Cerebellar nuclear complex (tissue), 1 donor: ENCODE measurements around the gene FAM124A.

Source experiments
- DNase-seq, 2 experiments: peaks; one replicate each; lab custom pipeline; 2025; lab: John Stamatoyannopoulos, UW

Gene FAM124A

GRCh38 chr13:51308781-51309180, 86.6 kb downstream of the FAM124A start:
- no peak for DNase-seq

GRCh38 chr13:51311231-51311630, 89.0 kb downstream of the FAM124A start:
- DNase-seq: no peak

DNA sequence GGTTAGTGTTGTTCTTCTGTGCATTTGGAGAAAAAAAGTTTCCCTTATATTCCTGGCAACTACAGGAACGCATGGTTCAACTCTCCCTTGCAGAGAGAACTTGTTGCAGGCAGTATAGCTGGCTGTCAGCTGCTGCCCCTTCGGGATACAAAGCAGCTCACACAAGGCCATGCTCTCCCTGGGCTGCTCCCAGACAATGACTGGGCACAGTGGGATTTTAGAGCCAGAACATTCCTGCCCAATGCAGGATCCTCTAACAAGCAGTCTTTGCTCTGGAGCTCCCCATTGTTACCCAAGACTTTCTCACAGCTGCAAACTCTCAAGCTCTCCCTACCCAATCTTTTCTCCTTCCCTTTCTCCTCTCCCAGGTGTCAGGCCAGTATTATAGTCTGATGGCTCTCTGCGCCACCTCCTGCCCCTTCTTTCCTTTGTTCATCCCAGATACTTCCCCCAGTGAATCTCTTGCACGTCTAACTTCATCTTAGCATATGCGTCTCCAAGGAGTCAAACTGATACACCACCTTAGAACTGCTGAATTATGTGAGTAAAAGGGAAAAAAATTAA, 89.8 kb downstream of the FAM124A start:
- no peak for DNase-seq

DNA sequence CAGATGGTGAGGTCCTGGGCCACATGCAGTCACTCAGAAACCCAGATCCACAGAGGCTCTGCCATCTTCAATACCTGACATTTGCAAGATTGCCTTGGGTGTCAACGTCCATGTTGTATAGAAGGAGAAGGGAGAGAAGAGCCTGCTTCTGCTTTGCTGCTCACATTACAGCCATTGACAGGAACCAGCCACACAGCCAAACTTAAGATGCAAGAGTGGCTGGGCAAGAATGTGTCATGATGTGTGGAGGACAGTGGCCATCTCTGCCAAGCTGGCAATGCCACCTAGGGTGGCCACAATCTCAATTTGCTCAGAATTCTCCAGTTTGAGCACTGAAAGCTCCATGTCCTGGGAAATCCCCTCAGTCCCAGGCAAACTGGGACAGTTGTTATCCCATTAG, 91.4 kb downstream of the FAM124A start:
- DNase-seq: no peak

DNA sequence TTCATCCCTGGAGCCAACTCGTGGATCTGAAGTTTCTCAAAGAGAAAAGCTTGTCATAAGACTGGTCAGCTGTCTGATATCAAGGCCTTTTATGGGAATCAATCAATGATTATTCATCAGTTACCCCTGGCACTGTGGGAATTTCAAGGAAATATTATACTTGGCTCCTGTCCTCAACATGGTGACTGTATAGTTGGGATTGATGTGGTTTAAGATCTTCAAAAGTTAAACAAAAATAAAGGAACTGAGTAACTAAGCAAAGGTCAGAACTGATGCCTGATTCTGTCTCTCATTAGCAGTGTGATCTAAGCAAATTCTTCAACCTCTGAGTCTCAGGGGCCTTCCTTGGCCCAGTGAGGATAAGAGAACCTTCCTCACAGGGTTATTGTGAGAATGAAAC, 95.1 kb downstream of the FAM124A start:
- no peak for DNase-seq

DNA sequence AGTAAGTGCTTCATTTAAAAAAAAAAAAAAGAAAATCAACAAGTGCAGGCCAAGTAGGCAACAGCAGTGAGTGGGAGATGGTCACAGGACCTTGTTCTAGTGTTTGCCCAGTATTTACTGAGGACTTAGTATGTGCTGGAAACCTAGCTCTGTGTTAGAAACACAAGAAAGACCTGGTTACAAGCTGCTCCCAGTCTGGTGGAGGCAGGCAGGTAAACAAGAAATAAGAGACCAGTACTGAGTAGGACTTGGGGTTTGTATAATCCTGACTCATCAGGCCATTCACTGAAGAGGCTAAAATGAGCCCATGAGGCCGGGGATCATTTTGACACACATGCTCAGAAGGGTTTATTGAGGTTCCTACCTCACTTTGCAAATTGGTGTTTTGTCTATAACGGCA, 95.8 kb downstream of the FAM124A start:
- DNase-seq: no peak

DNA sequence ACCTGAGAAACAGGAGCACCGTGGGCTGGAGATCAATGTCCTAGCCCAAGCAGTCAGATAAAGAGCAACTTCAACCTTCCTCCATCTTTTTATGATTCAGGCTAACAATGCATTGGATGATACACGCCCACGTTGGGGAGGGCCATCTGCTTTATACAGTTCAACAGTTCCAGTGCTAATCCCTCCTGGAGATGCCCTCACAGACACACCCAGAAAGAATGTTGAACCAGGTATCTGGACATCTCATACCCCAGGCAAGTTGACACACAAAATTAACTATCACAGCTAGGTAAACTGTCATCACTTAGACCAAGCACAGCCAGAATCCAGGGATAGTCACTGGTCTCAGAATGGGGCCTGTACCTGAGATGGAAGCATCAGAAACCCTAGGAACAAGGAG, 96.7 kb downstream of the FAM124A start:
- DNase-seq: no peak

DNA sequence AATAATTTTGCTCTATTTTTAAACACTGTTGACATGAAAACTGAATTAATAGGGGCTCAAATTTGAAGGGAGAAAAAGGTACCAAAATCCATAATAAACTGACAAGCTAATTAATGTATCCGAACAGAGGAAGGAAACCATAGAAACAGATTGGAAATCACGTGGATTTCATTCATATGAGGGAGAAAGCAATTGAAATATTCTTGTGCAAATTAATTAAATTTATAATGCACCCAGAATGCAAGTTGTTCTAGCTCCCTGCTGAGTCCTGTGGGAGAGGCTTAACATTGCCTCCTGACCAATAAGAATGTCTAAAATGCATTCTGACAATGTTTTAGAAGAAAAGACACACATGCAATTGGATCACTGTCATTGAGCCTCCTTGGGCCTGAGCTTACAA, 99.6 kb downstream of the FAM124A start:
- no peak for DNase-seq

DNA sequence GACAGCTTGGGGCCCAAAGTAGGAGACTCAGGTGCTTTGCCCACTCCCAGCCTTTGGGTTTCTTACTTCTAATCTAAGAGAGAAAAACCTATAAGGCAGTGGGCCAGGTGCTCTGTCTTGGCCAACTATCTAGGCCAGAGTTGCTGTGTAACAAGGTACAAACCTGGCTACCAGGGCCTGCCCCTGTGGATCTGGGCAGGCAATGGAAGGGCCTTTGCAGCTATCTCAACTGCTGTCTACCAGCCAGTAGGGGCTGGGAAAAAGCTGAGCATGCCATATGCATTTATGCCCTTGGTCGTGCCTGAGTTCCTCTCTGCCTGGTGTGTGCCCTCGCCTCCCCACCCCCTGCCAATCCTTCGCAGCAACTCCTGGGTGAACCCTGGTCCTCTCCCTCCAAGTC, 100.6 kb downstream of the FAM124A start:
- DNase-seq: no peak

DNA sequence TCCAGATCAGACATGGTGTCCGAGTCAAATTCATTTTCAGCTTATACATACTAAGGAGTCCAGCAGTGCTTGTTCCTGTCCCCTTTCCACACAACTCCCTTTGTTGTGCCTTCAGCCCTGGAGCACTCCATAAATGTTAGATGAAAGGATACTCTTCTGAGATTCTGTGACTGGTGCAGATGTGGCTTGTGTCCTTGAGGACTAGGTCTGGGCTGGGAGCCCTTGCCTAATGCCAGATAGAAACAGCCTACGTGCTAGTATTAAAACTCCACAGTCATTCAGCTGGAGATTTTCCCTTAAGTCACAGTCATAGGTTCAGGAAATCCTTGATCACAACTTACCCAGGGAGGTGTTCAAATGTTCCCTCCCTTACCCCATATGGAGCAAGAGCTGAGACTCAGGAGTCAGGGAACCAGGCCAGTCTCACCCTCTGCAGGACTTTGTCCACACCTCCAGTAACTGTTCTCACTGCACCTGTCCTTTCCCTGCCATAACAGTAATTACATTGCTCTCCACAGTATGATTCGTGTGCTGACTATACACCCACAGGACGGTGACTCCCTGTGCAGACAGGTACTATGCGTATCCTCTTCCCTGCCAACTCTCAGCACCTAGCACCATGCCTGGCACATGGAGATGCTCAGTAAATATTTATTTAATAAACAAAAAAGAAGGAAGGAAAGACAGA, 101.8 kb downstream of the FAM124A start:
- no peak for DNase-seq

DNA sequence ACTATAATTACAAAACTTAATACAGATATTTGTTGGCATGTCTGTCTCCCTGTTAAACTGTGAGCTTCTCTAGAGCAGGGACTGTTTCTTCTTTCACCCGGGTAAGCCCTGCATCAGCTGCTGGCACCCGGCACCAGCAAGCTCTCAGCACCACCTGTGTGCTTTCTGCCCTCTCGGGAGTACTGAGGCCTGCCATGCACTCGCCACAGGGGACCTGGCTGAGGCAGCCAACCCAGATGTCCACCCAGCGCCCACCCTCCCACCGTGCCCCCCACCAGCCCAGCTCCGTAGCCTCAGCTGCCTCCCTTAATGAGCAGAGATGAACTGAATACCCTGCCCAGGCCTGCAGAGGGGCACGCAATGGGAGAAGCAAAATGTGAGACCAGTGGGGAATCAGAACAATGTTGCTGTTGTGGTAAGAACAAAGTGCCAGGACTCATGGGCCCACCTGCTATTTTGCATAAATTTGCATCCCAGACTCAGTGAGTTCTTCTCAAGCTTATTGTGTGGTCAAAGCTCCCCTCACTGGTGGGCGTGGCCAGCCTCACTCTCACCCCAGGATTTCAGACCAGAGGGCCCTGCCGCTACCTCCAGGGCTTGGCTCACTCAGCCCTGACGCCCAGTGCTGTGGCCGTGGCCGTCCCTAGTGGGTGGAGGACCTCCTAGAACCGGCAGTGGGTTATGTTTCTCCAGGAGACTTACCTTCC, 102.7 kb downstream of the FAM124A start:
- no peak for DNase-seq

GRCh38 chr13:51325837-51326236, 103.6 kb downstream of the FAM124A start:
- no peak for DNase-seq

DNA sequence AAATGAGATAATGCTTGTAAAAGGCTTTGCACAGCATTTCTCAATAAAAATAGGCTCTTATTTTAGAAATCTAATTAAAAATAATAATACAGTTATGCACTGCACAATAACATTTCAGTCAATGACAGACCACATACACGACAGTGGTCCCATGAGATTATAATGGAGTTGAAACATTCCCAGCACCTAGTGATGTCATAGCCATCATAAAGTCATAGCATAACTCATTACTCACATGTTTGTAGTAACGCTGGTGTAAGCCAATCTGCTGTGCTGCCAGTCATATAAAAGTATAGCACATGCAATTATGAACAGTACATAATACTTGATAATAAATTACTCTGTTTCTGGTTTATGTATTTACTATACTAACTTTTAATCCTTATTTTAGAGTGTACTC, 104.6 kb downstream of the FAM124A start:
- DNase-seq: no peak

DNA sequence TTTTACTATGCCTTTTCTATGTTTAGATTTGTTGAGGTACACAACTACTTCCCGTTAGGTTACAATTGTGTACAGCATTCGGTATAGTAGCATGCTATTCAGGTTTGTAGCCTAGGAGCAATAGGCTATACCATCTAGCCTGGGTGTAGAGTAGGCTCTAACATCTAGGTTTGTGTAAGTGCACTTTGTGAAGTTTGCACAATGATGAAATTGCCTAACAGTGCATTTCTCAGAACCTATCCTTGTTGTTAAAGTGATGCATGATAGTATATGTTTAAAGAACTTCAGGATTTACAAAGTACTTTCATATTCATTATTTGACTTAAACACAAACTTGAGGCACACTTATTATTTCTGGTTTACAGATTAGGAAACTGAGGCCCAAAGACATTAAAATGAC, 105.8 kb downstream of the FAM124A start:
- no peak for DNase-seq

GRCh38 chr13:51328488-51328887, 106.3 kb downstream of the FAM124A start:
- no peak for DNase-seq

DNA sequence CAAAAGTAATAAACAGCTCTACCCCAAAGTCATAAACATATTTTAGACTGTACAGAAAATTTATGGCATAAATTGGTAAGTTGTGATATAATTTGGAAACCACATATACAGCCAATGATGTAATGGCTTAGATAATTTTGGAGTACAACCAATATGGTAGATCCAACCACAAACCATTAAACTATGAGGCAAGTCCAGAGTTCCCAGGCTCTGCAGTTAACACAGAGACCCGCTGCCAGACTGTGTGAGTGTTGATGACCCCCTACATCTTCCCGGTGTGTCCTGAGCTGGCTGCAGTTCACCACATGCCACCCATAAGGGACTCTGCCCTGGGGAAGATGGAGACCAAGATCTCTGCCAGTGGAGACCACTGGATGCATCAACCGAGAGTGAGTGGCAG, 107.4 kb downstream of the FAM124A start:
- no peak for DNase-seq

DNA sequence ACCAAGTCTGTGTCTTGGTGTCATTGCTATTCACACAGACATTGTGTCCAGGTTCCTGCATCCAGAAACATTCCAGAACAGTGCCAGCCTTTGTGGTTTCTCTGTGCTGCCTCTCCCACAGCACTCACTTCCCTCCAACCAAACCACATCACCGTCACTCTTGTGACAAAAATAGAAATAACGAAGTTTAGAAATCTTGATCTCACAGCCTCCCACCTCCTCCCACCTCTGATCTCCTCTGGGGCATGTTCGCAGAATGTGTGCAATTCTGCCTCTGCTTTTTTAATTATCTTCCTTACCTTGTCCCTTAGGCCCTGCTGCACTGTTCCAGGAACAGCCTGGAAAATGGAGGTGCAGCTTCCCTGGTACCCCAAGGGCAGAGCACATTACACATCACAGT, 108.6 kb downstream of the FAM124A start:
- DNase-seq: no peak

DNA sequence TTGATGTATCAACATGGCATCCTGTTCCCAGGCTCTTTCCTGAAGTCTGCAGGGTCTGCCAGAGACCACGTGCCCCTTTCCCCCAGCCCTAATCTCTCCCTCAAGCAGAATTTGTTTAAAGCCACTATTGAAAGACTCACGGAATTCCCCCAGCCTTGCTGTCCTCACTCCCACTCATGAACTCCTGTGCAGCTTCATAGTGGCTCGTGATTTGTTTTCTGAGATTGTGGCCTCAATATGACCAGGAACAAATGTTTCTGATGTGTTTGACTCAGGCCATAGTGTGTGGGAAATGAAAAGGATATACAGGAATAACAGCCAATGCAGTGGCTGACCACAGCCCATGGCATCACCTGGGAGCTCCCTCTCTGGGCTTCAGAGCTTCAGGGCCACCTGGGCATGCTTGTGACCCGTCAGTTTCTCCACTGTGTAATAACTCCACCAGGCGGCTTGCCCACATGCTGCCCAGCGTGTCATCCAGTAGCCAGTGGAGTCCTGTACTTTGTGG, 109.2 kb downstream of the FAM124A start:
- DNase-seq: no peak

DNA sequence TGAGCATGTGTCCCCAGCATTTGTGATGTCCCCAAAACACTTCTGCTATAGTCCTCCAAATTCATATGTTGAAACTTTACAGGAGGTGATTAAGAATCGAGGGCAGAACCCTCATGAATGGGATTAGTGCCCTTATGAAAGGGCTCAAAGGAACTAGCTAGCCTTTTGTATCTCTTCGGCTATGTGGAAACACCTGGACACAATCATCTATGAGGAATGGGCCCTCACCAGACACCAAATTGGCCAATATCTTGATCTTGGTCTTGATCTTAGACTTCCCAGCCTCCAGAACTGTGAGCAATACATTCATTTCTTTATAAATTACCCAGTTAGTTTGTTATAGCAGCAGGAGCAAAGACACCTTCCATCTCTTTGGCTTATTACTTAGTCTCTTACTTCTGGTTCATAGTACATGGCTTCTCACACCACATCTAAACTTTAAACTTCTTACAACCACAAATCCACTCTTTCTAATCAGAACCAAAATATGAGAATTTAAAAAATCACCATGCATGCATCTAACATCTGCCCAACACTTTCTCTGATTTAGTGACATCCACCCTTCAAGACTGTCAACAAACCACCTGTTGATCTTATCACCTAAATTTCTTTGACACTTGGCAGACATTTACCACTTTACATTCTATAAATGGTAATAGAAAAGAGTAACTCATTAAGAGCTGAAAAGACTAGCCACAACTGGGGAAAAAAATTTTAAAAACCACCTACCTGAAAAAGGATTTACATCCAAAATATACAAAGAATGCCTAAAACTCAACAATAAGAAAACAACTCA, 110.6 kb downstream of the FAM124A start:
- no peak for DNase-seq

DNA sequence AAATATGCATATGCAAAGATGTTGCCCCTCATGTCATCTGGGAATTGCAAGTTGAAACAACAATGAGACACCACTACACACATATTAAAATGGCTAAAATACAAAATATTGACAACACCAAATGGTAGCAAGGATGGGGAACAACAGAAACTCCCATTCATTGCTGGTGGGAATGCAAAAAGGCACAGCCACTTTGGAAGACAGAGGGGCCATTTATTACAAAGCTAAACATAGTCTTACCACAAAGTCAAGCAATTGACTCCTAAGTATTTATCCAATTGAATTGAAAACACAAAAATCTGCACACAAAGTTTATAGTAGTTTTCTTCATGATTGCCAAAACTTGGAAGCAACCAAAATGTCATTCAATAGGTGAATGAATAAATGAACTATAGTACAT, 111.2 kb downstream of the FAM124A start:
- no peak for DNase-seq

DNA sequence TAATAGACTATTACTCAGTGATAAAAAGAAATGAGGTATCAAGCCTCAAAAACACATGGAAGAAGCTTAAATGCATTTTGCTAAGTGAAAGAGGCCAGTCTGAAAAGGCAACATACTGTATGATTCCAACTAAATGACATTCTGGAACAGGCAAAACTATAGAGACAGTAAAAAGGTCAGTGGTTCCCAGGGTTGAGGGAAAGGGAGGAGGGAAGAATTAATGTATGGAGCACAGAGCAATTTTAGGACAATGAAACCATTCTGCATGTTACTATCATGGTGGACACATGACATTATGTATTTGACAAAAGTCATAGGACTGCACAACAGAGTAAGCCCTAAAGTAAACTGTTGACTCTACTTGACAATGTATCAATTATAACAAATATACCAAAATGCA, 111.6 kb downstream of the FAM124A start:
- no peak for DNase-seq
